PC-9 (cell line): ENCODE data around the gene TMEM185A. TPM values are rescaled to one million over a fixed set of nuclear protein-coding genes. Genes with fewer than 3 reads are reported as not detected.

ENCODE experiments used
- BruUV-seq: library from RNA; stranded (reverse); fragments of 400-500 nt; replicated peaks from 2 replicates; lab custom pipeline; 2021; lab: Mats Ljungman, UMichigan
- CTCF ChIA-PET: fragments of 300-600 bp; sonication (Branson Sonifier 250); formaldehyde crosslinking; loops from one replicate; lab custom pipeline; 2022; ENCODE audit warnings: antibody characterized with exemption; lab: Charles Lee
- POLR2A ChIA-PET: fragments of 300-600 bp; sonication (Branson Sonifier 250); formaldehyde crosslinking; loops from one replicate; lab custom pipeline; 2022; ENCODE audit warnings: antibody characterized with exemption; ENCODE audit not compliant: unreplicated experiment; lab: Charles Lee
- DNase-seq, 2 experiments: peaks; one replicate each; pipeline versions ENCODE4 v3.0.0 to v3.0.0-alpha.2; 2015 to 2022; ENCODE audit warnings: mixed read lengths in 1 of 2
- H2AFZ ChIP-seq: fragments of 200-600 bp; sonication (generic); 2 replicates; pipeline ENCODE4 v1.8.1; 2017; ENCODE audit warnings: antibody characterized with exemption
- H3F3A ChIP-seq: fragments of 200-600 bp; sonication (generic); 2 replicates; pipeline ENCODE4 v1.8.1; 2017; ENCODE audit warnings: antibody characterized with exemption, mild to moderate bottlenecking, low read depth; ENCODE audit not compliant: insufficient read depth
- H3K27ac ChIP-seq: fragments of 200-600 bp; sonication (generic); 2 replicates; pipeline ENCODE4 v1.6.1; 2016; ENCODE audit warnings: mixed run types
- H3K27me3 ChIP-seq: fragments of 200-600 bp; sonication (generic); 2 replicates; pipeline ENCODE4 v1.6.1; 2016; ENCODE audit warnings: low read depth, mixed run types; ENCODE audit not compliant: insufficient read depth
- H3K36me3 ChIP-seq: fragments of 200-600 bp; sonication (generic); 2 replicates; pipeline ENCODE4 v1.6.1; 2016; ENCODE audit warnings: low read depth, mixed run types
- H3K4me1 ChIP-seq: fragments of 200-600 bp; sonication (generic); replicated peaks from 2 replicates; pipeline ENCODE4 v1.6.1; 2016; ENCODE audit warnings: mixed run types; ENCODE audit not compliant: insufficient read depth
- H3K4me2 ChIP-seq: fragments of 200-600 bp; sonication (generic); 2 replicates; pipeline ENCODE4 v1.6.1; 2017; ENCODE audit warnings: mixed run types
- H3K4me3 ChIP-seq: fragments of 200-600 bp; sonication (generic); 2 replicates; pipeline ENCODE4 v1.6.1; 2016; ENCODE audit warnings: mixed run types
- H3K79me2 ChIP-seq: fragments of 200-600 bp; sonication (generic); 2 replicates; pipeline ENCODE4 v1.6.1; 2017; ENCODE audit warnings: low read depth, mixed run types
- H3K9me2 ChIP-seq: fragments of 200-600 bp; sonication (generic); 2 replicates; pipeline ENCODE4 v1.8.1; 2017; ENCODE audit warnings: mild to moderate bottlenecking; ENCODE audit not compliant: insufficient read depth
- H3K9me3 ChIP-seq: fragments of 200-600 bp; sonication (generic); 2 replicates; pipeline ENCODE4 v1.8.1; 2016; ENCODE audit warnings: low read depth; ENCODE audit not compliant: insufficient read depth
- H4K20me1 ChIP-seq: fragments of 200-600 bp; sonication (generic); 2 replicates; pipeline ENCODE4 v1.8.1; 2017; ENCODE audit not compliant: insufficient read depth
- EZH2 ChIP-seq: fragments of 200-600 bp; sonication (generic); IDR thresholded peaks from 2 replicates; pipeline ENCODE4 v1.8.0; 2017; ENCODE audit warnings: antibody characterized with exemption, low read depth
- intact Hi-C: fragments of 100-400 bp; cut with micrococcal nuclease; formaldehyde crosslinking; loops from one replicate; pipeline ENCODE4 v1.10.0; 2022; ENCODE audit not compliant: unreplicated experiment
- total RNA-seq: library from RNA; stranded (reverse); gene quantifications from 2 replicates; pipeline ENCODE4 v1.2.3, GENCODE V29; 2021
- TF ChIP-seq, protein P1 (sequence below): fragments of 200-600 bp; sonication (generic); conservative IDR thresholded peaks from 2 replicates; pipeline ENCODE4 v1.6.1; 2017; ENCODE audit warnings: mixed run types, antibody characterized with exemption, mild to moderate bottlenecking, moderate library complexity

TMEM185A gene
- total RNA-seq, 1 experiment from 2014 or later, result 39.5 TPM

DNA sequence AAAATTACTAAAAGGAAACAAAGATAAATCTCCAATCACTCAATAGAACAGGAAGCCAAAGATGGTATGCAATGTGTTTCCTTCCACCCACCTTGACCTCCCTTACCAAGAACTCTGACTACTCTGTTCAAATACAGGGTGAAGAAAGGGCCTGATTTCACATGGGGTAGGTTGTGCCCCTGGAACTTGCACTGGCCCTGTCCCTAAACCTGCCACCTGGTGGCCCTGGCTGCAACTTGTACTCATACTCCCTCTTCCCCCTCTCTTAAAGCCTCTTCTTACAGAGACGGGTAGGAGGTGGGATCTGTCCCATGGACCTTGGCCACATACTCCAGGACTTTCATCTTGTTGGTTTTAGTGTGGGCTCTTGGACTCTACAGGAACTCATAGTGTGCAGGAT is 17.3 kb upstream of the TMEM185A start:
- no peak for TF ChIP-seq EZH2
- TF ChIP-seq, protein P1, sequence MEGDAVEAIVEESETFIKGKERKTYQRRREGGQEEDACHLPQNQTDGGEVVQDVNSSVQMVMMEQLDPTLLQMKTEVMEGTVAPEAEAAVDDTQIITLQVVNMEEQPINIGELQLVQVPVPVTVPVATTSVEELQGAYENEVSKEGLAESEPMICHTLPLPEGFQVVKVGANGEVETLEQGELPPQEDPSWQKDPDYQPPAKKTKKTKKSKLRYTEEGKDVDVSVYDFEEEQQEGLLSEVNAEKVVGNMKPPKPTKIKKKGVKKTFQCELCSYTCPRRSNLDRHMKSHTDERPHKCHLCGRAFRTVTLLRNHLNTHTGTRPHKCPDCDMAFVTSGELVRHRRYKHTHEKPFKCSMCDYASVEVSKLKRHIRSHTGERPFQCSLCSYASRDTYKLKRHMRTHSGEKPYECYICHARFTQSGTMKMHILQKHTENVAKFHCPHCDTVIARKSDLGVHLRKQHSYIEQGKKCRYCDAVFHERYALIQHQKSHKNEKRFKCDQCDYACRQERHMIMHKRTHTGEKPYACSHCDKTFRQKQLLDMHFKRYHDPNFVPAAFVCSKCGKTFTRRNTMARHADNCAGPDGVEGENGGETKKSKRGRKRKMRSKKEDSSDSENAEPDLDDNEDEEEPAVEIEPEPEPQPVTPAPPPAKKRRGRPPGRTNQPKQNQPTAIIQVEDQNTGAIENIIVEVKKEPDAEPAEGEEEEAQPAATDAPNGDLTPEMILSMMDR, result no peak; the same call in 1 of the 2 replicates

DNA sequence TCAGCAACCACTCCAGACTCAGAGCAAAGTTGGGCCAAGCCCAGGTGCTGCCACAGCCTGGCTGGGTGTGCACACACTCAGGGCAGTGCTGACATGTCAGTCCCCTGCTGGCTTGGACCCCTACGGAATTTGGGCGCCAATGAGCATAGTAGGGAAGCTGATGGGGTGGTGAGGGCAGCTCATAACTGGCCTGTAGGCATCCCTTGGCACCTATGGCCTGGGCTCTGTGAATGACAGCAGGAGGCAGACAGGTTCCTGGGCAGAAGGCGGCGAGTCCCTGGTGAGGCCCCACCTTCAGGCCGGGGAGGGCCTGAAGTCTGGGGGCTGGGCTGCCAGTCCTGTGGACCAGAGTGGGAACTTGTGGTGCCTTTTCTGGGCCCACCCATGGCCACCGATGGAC is 15.9 kb upstream of the TMEM185A start:
- Histone ChIP-seq H3K27ac (no peak overlapping the region), H3K4me1 (no peaks in the 10 kb centered on the region), H3K9me2 (no peaks in the 10 kb centered on the region), H2AFZ (no peak overlapping the region), H3K79me2 (no peaks in the 10 kb centered on the region), H3K4me2 (no peak overlapping the region), H3K4me3 (no peak overlapping the region), H3K36me3 (no peaks in the 10 kb centered on the region), H3K27me3 (peaks cover 64% of the 10 kb centered on the region), H4K20me1 (no peaks in the 10 kb centered on the region), H3F3A (no peaks in the 10 kb centered on the region), H3K9me3 (no peaks in the 10 kb centered on the region)
- CTCF ChIA-PET, result no interaction called here
- no TSS peak for BruUV-seq
- no peak for TF ChIP-seq EZH2
- TF ChIP-seq, protein P1, result no peak
- POLR2A ChIA-PET, result no interaction called here
- DNase-seq, result no peak
- intact Hi-C loops, result no loop called here

More for the DNA sequence above, 17.3 kb upstream of the TMEM185A start:
- intact Hi-C loops, result no loop called here
- no peaks in the 10 kb centered on the region for H3K36me3 ChIP-seq
- POLR2A ChIA-PET, result no interaction called here
- H3K4me1 ChIP-seq, result no peaks in the 10 kb centered on the region
- H3K9me3 ChIP-seq, result no peaks in the 10 kb centered on the region
- H3K4me2 ChIP-seq, result no peak overlapping the region
- no peak overlapping the region for H3K27ac ChIP-seq
- H4K20me1 ChIP-seq, result no peaks in the 10 kb centered on the region
- no peak overlapping the region for H2AFZ ChIP-seq
- no peaks in the 10 kb centered on the region for H3K9me2 ChIP-seq
- H3K79me2 ChIP-seq, result no peaks in the 10 kb centered on the region
- H3K4me3 ChIP-seq, result no peak overlapping the region
- CTCF ChIA-PET, result no interaction called here
- no TSS peak for BruUV-seq
- DNase-seq, result no peak
- H3K27me3 ChIP-seq, result peaks cover 70% of the 10 kb centered on the region
- H3F3A ChIP-seq, result no peaks in the 10 kb centered on the region

DNA sequence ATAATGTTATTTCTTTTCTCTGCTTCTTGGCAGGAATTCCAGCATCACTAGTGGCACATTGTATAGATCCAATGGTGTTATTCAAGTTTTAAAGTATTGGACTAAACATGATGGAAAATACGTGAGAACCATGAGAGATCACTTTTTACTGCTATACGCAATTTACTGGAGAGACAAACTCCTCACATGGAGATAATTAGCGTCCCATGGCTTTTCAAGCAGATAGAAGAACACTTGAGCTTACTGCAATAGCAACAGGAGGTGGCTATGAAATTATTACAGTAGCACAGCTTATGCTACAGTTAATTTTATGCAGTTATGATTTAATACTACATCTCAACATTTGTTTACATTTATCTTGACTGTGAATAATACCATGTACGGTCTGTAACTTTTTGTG is 11.9 kb upstream of the TMEM185A start:
- Histone ChIP-seq H3K9me2 (no peaks in the 10 kb centered on the region), H3K27ac (no peak overlapping the region), H3K36me3 (no peaks in the 10 kb centered on the region), H2AFZ (no peak overlapping the region), H3F3A (no peaks in the 10 kb centered on the region), H3K4me2 (no peak overlapping the region), H4K20me1 (no peaks in the 10 kb centered on the region), H3K79me2 (no peaks in the 10 kb centered on the region), H3K4me1 (no peaks in the 10 kb centered on the region), H3K27me3 (peaks cover 66% of the 10 kb centered on the region), H3K9me3 (no peaks in the 10 kb centered on the region), H3K4me3 (no peak overlapping the region)
- ChIA-PET CTCF (no interaction called here), POLR2A (no interaction called here)
- no peak for TF ChIP-seq EZH2
- TF ChIP-seq, protein P1, result no peak
- DNase-seq, result no peak
- no TSS peak for BruUV-seq
- intact Hi-C loops, result no loop called here
